ENCODE measurements around the gene B3GAT1. TPM values are rescaled to one million over a fixed set of nuclear protein-coding genes. Genes with fewer than 3 reads are reported as not detected.

B3GAT1 gene
- total RNA-seq, 1 experiment from 2014 or later, result 0.10 TPM

DNA sequence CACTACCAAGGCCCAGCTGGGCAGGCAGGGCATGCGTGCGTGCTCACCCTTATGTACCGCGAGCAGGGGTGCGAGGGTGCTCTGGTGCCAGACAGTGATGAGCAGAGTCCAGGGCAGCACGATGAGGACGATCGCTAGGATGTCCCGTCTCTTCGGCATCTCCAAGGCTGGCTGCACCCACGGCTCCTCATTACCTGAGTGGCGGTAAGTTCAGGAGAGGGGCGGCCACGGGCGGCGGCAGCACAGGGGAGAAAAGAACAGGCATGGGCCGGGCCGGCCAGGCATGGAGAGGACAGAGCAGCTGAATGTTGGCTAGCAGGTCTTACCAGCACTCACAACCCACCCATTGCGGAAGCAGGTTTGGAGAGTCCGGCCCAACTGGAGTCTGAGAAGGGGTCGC lies 24.5 kb downstream of the B3GAT1 start:
- H3K27ac ChIP-seq (ENCODE audit: low read length), result no peak overlapping the region
- BruUV-seq (replicated peaks), result no TSS peak
- DNase-seq (ENCODE audit: low read depth, low spot score) (no peak), ATAC-seq (no peak)
- no peaks in the 10 kb centered on the region for H3K36me3 ChIP-seq (ENCODE audit: control insufficient read depth, insufficient read depth, low read length)
- intact Hi-C loops (cut with micrococcal nuclease; ENCODE audit: unreplicated experiment) (no loop called here), in situ Hi-C loops (cut with HindIII; ENCODE audit: low pct_unique_long_range_greater_than_20kb, low sequenced_read_pairs) (no loop called here)
- CTCF ChIA-PET, result no interaction called here
- POLR2A ChIA-PET, result interaction anchor here (0.7 kb wide), 1 partner anchor 416 kb away, joined by 7 read pairs; no protein-coding TSS in a partner anchor
- no peak for TF ChIP-seq POLR2AphosphoS5 (IDR thresholded peaks at IDR 0.05; ENCODE audit: low read depth, low read length)
- TF ChIP-seq, protein P1, sequence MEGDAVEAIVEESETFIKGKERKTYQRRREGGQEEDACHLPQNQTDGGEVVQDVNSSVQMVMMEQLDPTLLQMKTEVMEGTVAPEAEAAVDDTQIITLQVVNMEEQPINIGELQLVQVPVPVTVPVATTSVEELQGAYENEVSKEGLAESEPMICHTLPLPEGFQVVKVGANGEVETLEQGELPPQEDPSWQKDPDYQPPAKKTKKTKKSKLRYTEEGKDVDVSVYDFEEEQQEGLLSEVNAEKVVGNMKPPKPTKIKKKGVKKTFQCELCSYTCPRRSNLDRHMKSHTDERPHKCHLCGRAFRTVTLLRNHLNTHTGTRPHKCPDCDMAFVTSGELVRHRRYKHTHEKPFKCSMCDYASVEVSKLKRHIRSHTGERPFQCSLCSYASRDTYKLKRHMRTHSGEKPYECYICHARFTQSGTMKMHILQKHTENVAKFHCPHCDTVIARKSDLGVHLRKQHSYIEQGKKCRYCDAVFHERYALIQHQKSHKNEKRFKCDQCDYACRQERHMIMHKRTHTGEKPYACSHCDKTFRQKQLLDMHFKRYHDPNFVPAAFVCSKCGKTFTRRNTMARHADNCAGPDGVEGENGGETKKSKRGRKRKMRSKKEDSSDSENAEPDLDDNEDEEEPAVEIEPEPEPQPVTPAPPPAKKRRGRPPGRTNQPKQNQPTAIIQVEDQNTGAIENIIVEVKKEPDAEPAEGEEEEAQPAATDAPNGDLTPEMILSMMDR (IDR thresholded peaks at IDR 0.05), result no peak
- TF ChIP-seq, protein P2, sequence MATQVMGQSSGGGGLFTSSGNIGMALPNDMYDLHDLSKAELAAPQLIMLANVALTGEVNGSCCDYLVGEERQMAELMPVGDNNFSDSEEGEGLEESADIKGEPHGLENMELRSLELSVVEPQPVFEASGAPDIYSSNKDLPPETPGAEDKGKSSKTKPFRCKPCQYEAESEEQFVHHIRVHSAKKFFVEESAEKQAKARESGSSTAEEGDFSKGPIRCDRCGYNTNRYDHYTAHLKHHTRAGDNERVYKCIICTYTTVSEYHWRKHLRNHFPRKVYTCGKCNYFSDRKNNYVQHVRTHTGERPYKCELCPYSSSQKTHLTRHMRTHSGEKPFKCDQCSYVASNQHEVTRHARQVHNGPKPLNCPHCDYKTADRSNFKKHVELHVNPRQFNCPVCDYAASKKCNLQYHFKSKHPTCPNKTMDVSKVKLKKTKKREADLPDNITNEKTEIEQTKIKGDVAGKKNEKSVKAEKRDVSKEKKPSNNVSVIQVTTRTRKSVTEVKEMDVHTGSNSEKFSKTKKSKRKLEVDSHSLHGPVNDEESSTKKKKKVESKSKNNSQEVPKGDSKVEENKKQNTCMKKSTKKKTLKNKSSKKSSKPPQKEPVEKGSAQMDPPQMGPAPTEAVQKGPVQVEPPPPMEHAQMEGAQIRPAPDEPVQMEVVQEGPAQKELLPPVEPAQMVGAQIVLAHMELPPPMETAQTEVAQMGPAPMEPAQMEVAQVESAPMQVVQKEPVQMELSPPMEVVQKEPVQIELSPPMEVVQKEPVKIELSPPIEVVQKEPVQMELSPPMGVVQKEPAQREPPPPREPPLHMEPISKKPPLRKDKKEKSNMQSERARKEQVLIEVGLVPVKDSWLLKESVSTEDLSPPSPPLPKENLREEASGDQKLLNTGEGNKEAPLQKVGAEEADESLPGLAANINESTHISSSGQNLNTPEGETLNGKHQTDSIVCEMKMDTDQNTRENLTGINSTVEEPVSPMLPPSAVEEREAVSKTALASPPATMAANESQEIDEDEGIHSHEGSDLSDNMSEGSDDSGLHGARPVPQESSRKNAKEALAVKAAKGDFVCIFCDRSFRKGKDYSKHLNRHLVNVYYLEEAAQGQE (IDR thresholded peaks at IDR 0.05; ENCODE audit: insufficient read depth in 1 of 2, low read depth in 2 of 2, low read length in 1 of 2), result no peak
- no peak overlapping the region for H3K4me3 ChIP-seq (ENCODE audit: low read depth in 2 of 2, low read length in 2 of 2)
- H3K27me3 ChIP-seq (ENCODE audit: control insufficient read depth, insufficient read depth, low read length), result peaks cover 6% of the 10 kb centered on the region; the same call in 1 of the 2 replicates
- H3K4me1 ChIP-seq (ENCODE audit: control insufficient read depth, insufficient read depth, low read length), result no peaks in the 10 kb centered on the region
- H3K9me3 ChIP-seq (ENCODE audit: control insufficient read depth, insufficient read depth, low read depth, low read length), result no peaks in the 10 kb centered on the region

GRCh38 chr11:134386945-134387344 lies 25.1 kb downstream of the B3GAT1 start:
- CTCF ChIA-PET, result no interaction called here
- TF ChIP-seq TCF7L2 (IDR thresholded peaks at IDR 0.05; ENCODE audit: low read depth, low read length) (no peak), SIN3A (IDR thresholded peaks at IDR 0.05; ENCODE audit: borderline replicate concordance, insufficient read depth, low read depth, low read length) (no peak), POLR2AphosphoS5 (IDR thresholded peaks at IDR 0.05; ENCODE audit: low read depth, low read length) (no peak)
- TF ChIP-seq, protein P2 (IDR thresholded peaks at IDR 0.05; ENCODE audit: insufficient read depth in 1 of 2, low read depth in 2 of 2, low read length in 1 of 2), result no peak
- TF ChIP-seq, protein P1 (IDR thresholded peaks at IDR 0.05), result no peak

More at GRCh38 chr11:134386945-134387344, 25.1 kb downstream of the B3GAT1 start:
- POLR2A ChIA-PET, result interaction anchor here (0.6 to 0.7 kb wide), 2 partner anchors 15 to 417 kb away, joined by 3 to 7 read pairs; no protein-coding TSS in a partner anchor
- Histone ChIP-seq H3K4me3 (ENCODE audit: low read depth in 2 of 2, low read length in 2 of 2) (no peak overlapping the region), H3K36me3 (ENCODE audit: control insufficient read depth, insufficient read depth, low read length) (no peaks in the 10 kb centered on the region), H3K4me1 (ENCODE audit: control insufficient read depth, insufficient read depth, low read length) (no peaks in the 10 kb centered on the region), H3K27ac (ENCODE audit: low read length) (no peak overlapping the region), H3K9me3 (ENCODE audit: control insufficient read depth, insufficient read depth, low read depth, low read length) (no peaks in the 10 kb centered on the region), H3K27me3 (ENCODE audit: control insufficient read depth, insufficient read depth, low read length) (peaks cover 6% of the 10 kb centered on the region; the same call in 1 of the 2 replicates)
- DNase-seq (ENCODE audit: low read depth, low spot score) (no peak), ATAC-seq (no peak)
- intact Hi-C loops (cut with micrococcal nuclease; ENCODE audit: unreplicated experiment), result no loop called here
- BruUV-seq (replicated peaks), result no TSS peak
- in situ Hi-C loops (cut with HindIII; ENCODE audit: low pct_unique_long_range_greater_than_20kb, low sequenced_read_pairs), result no loop called here
